ENCODE data around the gene OR6C1.

DNA sequence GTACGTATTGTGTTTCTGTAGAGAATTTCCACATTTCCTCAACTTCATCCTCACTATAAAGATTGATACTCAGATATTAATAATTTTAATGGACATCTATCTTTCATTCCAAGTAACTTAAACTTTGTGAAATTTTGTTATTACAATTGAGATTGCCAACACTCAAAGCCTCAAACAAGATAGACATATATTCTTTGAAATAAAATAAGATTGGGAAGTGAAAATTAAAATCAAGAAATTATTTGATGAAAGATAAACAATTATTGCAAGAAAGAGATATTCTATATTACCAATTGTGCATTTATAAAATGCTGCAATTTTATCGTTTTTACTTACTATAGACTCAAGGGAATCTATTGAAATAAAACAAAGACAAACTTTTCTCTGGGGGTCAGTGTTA lies 17.7 kb upstream of the OR6C1 start, which contains the start of gene OR6C6:
- no peak for TF ChIP-seq EZH2 (IDR thresholded peaks at IDR 0.05)
- TF ChIP-seq POLR2AphosphoS5 (IDR thresholded peaks at IDR 0.05; ENCODE audit: borderline replicate concordance, low read depth, low read length) = no peak
- TF ChIP-seq FOXP2 (optimal IDR thresholded peaks at IDR 0.05; ENCODE audit: control extremely low read depth, extremely low read length, insufficient read depth) = no peak
